ENCODE results near the gene SERPINA3.

GRCh38 chr14:94612580-94613554, 676 bp downstream of the SERPINA3 start:
- TF ChIP-seq CTCF (conservative IDR thresholded peaks at IDR 0.05; ENCODE audit: low read length) (no peak), EZH2phosphoT487 (IDR thresholded peaks at IDR 0.05; ENCODE audit: borderline replicate concordance) (no peak)
